Measurements from ENCODE around the gene SUB1. TPM values are rescaled to one million over a fixed set of nuclear protein-coding genes. Genes with fewer than 3 reads are reported as not detected.
A peak's percentile ranks its signal among the peaks of the same experiment; 100 is the strongest.

SUB1 gene
- total RNA-seq, 1 donor from 2014 or later, result 98.1 TPM

- H3K27me3 ChIP-seq (ENCODE audit: control insufficient read depth in 3 of 3, insufficient read depth in 3 of 3, low read length in 3 of 3), result no peaks in the 10 kb centered on the region
- H3K9ac ChIP-seq (ENCODE audit: low read depth in 1 of 3, low read length in 3 of 3), result no peak overlapping the region
- peaks cover 7 to 13% (median 9%) of the 10 kb centered on the region in 3 donors for H3K4me1 ChIP-seq (ENCODE audit: control insufficient read depth in 3 of 3, insufficient read depth in 3 of 3, low read length in 3 of 3)
- H3K27ac ChIP-seq (ENCODE audit: low read depth, low read length), result no peak overlapping the region
- no peaks in the 10 kb centered on the region for H3K9me3 ChIP-seq (ENCODE audit: control insufficient read depth in 3 of 3, low read length in 3 of 3)
- peaks cover 0 to 4% (median under 1%) of the 10 kb centered on the region in 3 donors for H3K36me3 ChIP-seq (ENCODE audit: control insufficient read depth in 3 of 3, insufficient read depth in 3 of 3, low read length in 3 of 3)
- H3K4me3 ChIP-seq (ENCODE audit: low read length in 3 of 3), result no peak overlapping the region
Observed at GRCh38 chr5:32583582-32584232, 1.6 kb upstream of the SUB1 start.

- H3K4me1 ChIP-seq (ENCODE audit: control insufficient read depth in 3 of 3, insufficient read depth in 3 of 3, low read length in 3 of 3), result peaks cover 7 to 13% (median 9%) of the 10 kb centered on the region in 3 donors
- H3K4me3 ChIP-seq (ENCODE audit: low read length in 3 of 3), result peak overlapping the region in 1 of 3 donors; percentile 90
Observed at GRCh38 chr5:32584646-32585045, 711 bp upstream of the SUB1 start.

GRCh38 chr5:32585122-32585445 lies 273 bp upstream of the SUB1 start:
- Histone ChIP-seq H3K4me3 (ENCODE audit: low read length in 3 of 3) (peak overlapping the region; percentile 80 to 90 (median 90)), H3K9ac (ENCODE audit: low read depth in 1 of 3, low read length in 3 of 3) (no peak overlapping the region), H3K4me1 (ENCODE audit: control insufficient read depth in 3 of 3, insufficient read depth in 3 of 3, low read length in 3 of 3) (peaks cover 7 to 13% (median 9%) of the 10 kb centered on the region in 3 donors), H3K9me3 (ENCODE audit: control insufficient read depth in 3 of 3, low read length in 3 of 3) (no peaks in the 10 kb centered on the region), H3K27ac (ENCODE audit: low read depth, low read length) (peak overlapping the region; percentile 100), H3K36me3 (ENCODE audit: control insufficient read depth in 3 of 3, insufficient read depth in 3 of 3, low read length in 3 of 3) (peaks cover 2 to 13% (median 12%) of the 10 kb centered on the region in 3 donors), H3K27me3 (ENCODE audit: control insufficient read depth in 3 of 3, insufficient read depth in 3 of 3, low read length in 3 of 3) (no peaks in the 10 kb centered on the region)

More at GRCh38 chr5:32584646-32585045, 711 bp upstream of the SUB1 start:
- Histone ChIP-seq H3K27ac (ENCODE audit: low read depth, low read length) (no peak overlapping the region), H3K9me3 (ENCODE audit: control insufficient read depth in 3 of 3, low read length in 3 of 3) (no peaks in the 10 kb centered on the region), H3K9ac (ENCODE audit: low read depth in 1 of 3, low read length in 3 of 3) (no peak overlapping the region), H3K27me3 (ENCODE audit: control insufficient read depth in 3 of 3, insufficient read depth in 3 of 3, low read length in 3 of 3) (no peaks in the 10 kb centered on the region), H3K36me3 (ENCODE audit: control insufficient read depth in 3 of 3, insufficient read depth in 3 of 3, low read length in 3 of 3) (peaks cover 2 to 13% (median 9%) of the 10 kb centered on the region in 3 donors)

- peak overlapping the region; percentile 100 for H3K27ac ChIP-seq (ENCODE audit: low read depth, low read length)
- peaks cover 5 to 13% (median 12%) of the 10 kb centered on the region in 3 donors for H3K36me3 ChIP-seq (ENCODE audit: control insufficient read depth in 3 of 3, insufficient read depth in 3 of 3, low read length in 3 of 3)
- peak overlapping the region; percentile 85 to 95 (median 87) for H3K9ac ChIP-seq (ENCODE audit: low read depth in 1 of 3, low read length in 3 of 3)
- H3K4me3 ChIP-seq (ENCODE audit: low read length in 3 of 3), result peak overlapping the region; percentile 80 to 90 (median 90)
- H3K27me3 ChIP-seq (ENCODE audit: control insufficient read depth in 3 of 3, insufficient read depth in 3 of 3, low read length in 3 of 3), result no peaks in the 10 kb centered on the region
- H3K9me3 ChIP-seq (ENCODE audit: control insufficient read depth in 3 of 3, low read length in 3 of 3), result no peaks in the 10 kb centered on the region
- H3K4me1 ChIP-seq (ENCODE audit: control insufficient read depth in 3 of 3, insufficient read depth in 3 of 3, low read length in 3 of 3), result peaks cover 7 to 13% (median 9%) of the 10 kb centered on the region in 3 donors
Observed at GRCh38 chr5:32586276-32586599, 881 bp downstream of the SUB1 start.

GRCh38 chr5:32587067-32587551 lies 1.8 kb downstream of the SUB1 start:
- Histone ChIP-seq H3K27me3 (ENCODE audit: control insufficient read depth in 3 of 3, insufficient read depth in 3 of 3, low read length in 3 of 3) (no peaks in the 10 kb centered on the region), H3K4me3 (ENCODE audit: low read length in 3 of 3) (peak overlapping the region in 1 of 3 donors; percentile 90), H3K27ac (ENCODE audit: low read depth, low read length) (no peak overlapping the region), H3K4me1 (ENCODE audit: control insufficient read depth in 3 of 3, insufficient read depth in 3 of 3, low read length in 3 of 3) (peaks cover 7 to 13% (median 9%) of the 10 kb centered on the region in 3 donors), H3K36me3 (ENCODE audit: control insufficient read depth in 3 of 3, insufficient read depth in 3 of 3, low read length in 3 of 3) (peaks cover 12 to 21% (median 19%) of the 10 kb centered on the region in 3 donors), H3K9me3 (ENCODE audit: control insufficient read depth in 3 of 3, low read length in 3 of 3) (no peaks in the 10 kb centered on the region), H3K9ac (ENCODE audit: low read depth in 1 of 3, low read length in 3 of 3) (no peak overlapping the region)

- Histone ChIP-seq H3K4me3 (ENCODE audit: low read length in 3 of 3) (no peak overlapping the region), H3K36me3 (ENCODE audit: control insufficient read depth in 3 of 3, insufficient read depth in 3 of 3, low read length in 3 of 3) (peaks cover 20 to 40% (median 34%) of the 10 kb centered on the region in 3 donors), H3K27me3 (ENCODE audit: control insufficient read depth in 3 of 3, insufficient read depth in 3 of 3, low read length in 3 of 3) (no peaks in the 10 kb centered on the region), H3K9ac (ENCODE audit: low read depth in 1 of 3, low read length in 3 of 3) (no peak overlapping the region), H3K27ac (ENCODE audit: low read depth, low read length) (no peak overlapping the region), H3K9me3 (ENCODE audit: control insufficient read depth in 3 of 3, low read length in 3 of 3) (no peaks in the 10 kb centered on the region), H3K4me1 (ENCODE audit: control insufficient read depth in 3 of 3, insufficient read depth in 3 of 3, low read length in 3 of 3) (peaks cover 7 to 13% (median 9%) of the 10 kb centered on the region in 3 donors)
Observed at GRCh38 chr5:32589416-32589815, 4.1 kb downstream of the SUB1 start.

GRCh38 chr5:32589942-32590869 lies 4.8 kb downstream of the SUB1 start:
- H3K4me3 ChIP-seq (ENCODE audit: low read length in 3 of 3), result no peak overlapping the region
- peaks cover 20 to 45% (median 38%) of the 10 kb centered on the region in 3 donors for H3K36me3 ChIP-seq (ENCODE audit: control insufficient read depth in 3 of 3, insufficient read depth in 3 of 3, low read length in 3 of 3)
- no peak overlapping the region for H3K27ac ChIP-seq (ENCODE audit: low read depth, low read length)
- no peak overlapping the region for H3K9ac ChIP-seq (ENCODE audit: low read depth in 1 of 3, low read length in 3 of 3)
- peaks cover 7 to 13% (median 9%) of the 10 kb centered on the region in 3 donors for H3K4me1 ChIP-seq (ENCODE audit: control insufficient read depth in 3 of 3, insufficient read depth in 3 of 3, low read length in 3 of 3)
- H3K27me3 ChIP-seq (ENCODE audit: control insufficient read depth in 3 of 3, insufficient read depth in 3 of 3, low read length in 3 of 3), result no peaks in the 10 kb centered on the region
- no peaks in the 10 kb centered on the region for H3K9me3 ChIP-seq (ENCODE audit: control insufficient read depth in 3 of 3, low read length in 3 of 3)

- H3K9ac ChIP-seq (ENCODE audit: low read depth in 1 of 3, low read length in 3 of 3), result no peak overlapping the region
- no peaks in the 10 kb centered on the region for H3K9me3 ChIP-seq (ENCODE audit: control insufficient read depth in 3 of 3, low read length in 3 of 3)
- H3K4me3 ChIP-seq (ENCODE audit: low read length in 3 of 3), result no peak overlapping the region
- H3K36me3 ChIP-seq (ENCODE audit: control insufficient read depth in 3 of 3, insufficient read depth in 3 of 3, low read length in 3 of 3), result peaks cover 20 to 45% (median 42%) of the 10 kb centered on the region in 3 donors
- H3K4me1 ChIP-seq (ENCODE audit: control insufficient read depth in 3 of 3, insufficient read depth in 3 of 3, low read length in 3 of 3), result peaks cover 0 to 5% (median 3%) of the 10 kb centered on the region in 3 donors
- no peak overlapping the region for H3K27ac ChIP-seq (ENCODE audit: low read depth, low read length)
- no peaks in the 10 kb centered on the region for H3K27me3 ChIP-seq (ENCODE audit: control insufficient read depth in 3 of 3, insufficient read depth in 3 of 3, low read length in 3 of 3)
Observed at GRCh38 chr5:32595118-32595517, 9.8 kb downstream of the SUB1 start.

GRCh38 chr5:32597041-32597629 lies 11.8 kb downstream of the SUB1 start:
- Histone ChIP-seq H3K36me3 (ENCODE audit: control insufficient read depth in 3 of 3, insufficient read depth in 3 of 3, low read length in 3 of 3) (peaks cover 10 to 40% (median 39%) of the 10 kb centered on the region in 3 donors), H3K4me3 (ENCODE audit: low read length in 3 of 3) (no peak overlapping the region), H3K27ac (ENCODE audit: low read depth, low read length) (no peak overlapping the region), H3K27me3 (ENCODE audit: control insufficient read depth in 3 of 3, insufficient read depth in 3 of 3, low read length in 3 of 3) (no peaks in the 10 kb centered on the region), H3K9ac (ENCODE audit: low read depth in 1 of 3, low read length in 3 of 3) (no peak overlapping the region), H3K4me1 (ENCODE audit: control insufficient read depth in 3 of 3, insufficient read depth in 3 of 3, low read length in 3 of 3) (peaks cover 0 to 8% (median 4%) of the 10 kb centered on the region in 3 donors), H3K9me3 (ENCODE audit: control insufficient read depth in 3 of 3, low read length in 3 of 3) (no peaks in the 10 kb centered on the region)
